K562 (cell line): ENCODE results near the gene TBXAS1. TPM values are rescaled to one million over a fixed set of nuclear protein-coding genes. Genes with fewer than 3 reads are reported as not detected.

Source experiments
- BHLHE40 ChIP-seq: IDR thresholded peaks from 2 replicates; pipeline ENCODE4 v1.6.1; 2011; ENCODE audit warnings: low read length, improper control_type of control experiment
- C11orf30 ChIP-seq: fragments of 450-650 bp; IDR thresholded peaks from 2 replicates; pipeline ENCODE4 v1.6.1; 2016; ENCODE audit warnings: low read depth, mild to moderate bottlenecking
- DIDO1 ChIP-seq: fragments of 450-650 bp; IDR thresholded peaks from 2 replicates; pipeline ENCODE4 v1.6.1; 2016; ENCODE audit warnings: low read depth, missing biosample characterization, missing genetic modification characterization
- EZH2 ChIP-seq: IDR thresholded peaks from 2 replicates; pipeline ENCODE4 v1.6.1; 2012; ENCODE audit warnings: low read depth, mild to moderate bottlenecking, inconsistent platforms, low read length, borderline replicate concordance
- MTA3 ChIP-seq: fragments of 450-650 bp; formaldehyde crosslinking; IDR thresholded peaks from 2 replicates; pipeline ENCODE4 v1.6.1; 2017; ENCODE audit warnings: mild to moderate bottlenecking, borderline replicate concordance
- NR1H2 ChIP-seq: sonication (generic); formaldehyde crosslinking; IDR thresholded peaks from 2 replicates; pipeline ENCODE4 v1.4.0; 2020; ENCODE audit warnings: mild to moderate bottlenecking, missing genetic modification reagents
- RAD21 ChIP-seq, 2 experiments: fragments of 250-450 bp in 1 of 2; fragments of 450-650 bp in 1 of 2; sonication (Bioruptor Pico) in 1 of 2; formaldehyde crosslinking in 1 of 2; IDR thresholded peaks in 1 of 2; conservative IDR thresholded peaks in 1 of 2; 2 replicates each; pipeline versions ENCODE4 v1.4.0 to v1.8.0; 2020 to 2022; ENCODE audit warnings: mild to moderate bottlenecking in 2 of 2, moderate library complexity in 1 of 2
- SP1 ChIP-seq: sonication (generic); formaldehyde crosslinking; IDR thresholded peaks from 2 replicates; pipeline ENCODE4 v1.8.1; 2022; ENCODE audit warnings: mild to moderate bottlenecking, missing genetic modification reagents
- TBP ChIP-seq: optimal IDR thresholded peaks from 2 replicates; pipeline ENCODE3; 2011; ENCODE audit warnings: low read depth, low read length, improper control_type of control experiment
- TCFL5 ChIP-seq: fragments of 250-450 bp; sonication (Bioruptor Pico); conservative IDR thresholded peaks from 2 replicates; pipeline ENCODE4 v1.6.1; 2021; ENCODE audit warnings: mild to moderate bottlenecking, moderate library complexity, matching md5 sums
- U2AF1 ChIP-seq: fragments of 200-400 bp; formaldehyde crosslinking; optimal IDR thresholded peaks from 2 replicates; pipeline ENCODE3; 2017; ENCODE audit warnings: mild to moderate bottlenecking, low read depth, low read length, moderate library complexity
- XRCC4 ChIP-seq: IDR thresholded peaks from one replicate; pipeline ENCODE4 v1.6.1; 2011; ENCODE audit not compliant: insufficient read depth, insufficient read length; ENCODE audit errors: extremely low read depth
- ZFP30 ChIP-seq: fragments of 250-450 bp; sonication (Bioruptor Pico); IDR thresholded peaks from 2 replicates; pipeline ENCODE4 v1.8.0; 2022; ENCODE audit warnings: moderate library complexity, mild to moderate bottlenecking, inconsistent platforms, borderline replicate concordance
- ZFX ChIP-seq: sonication (generic); formaldehyde crosslinking; IDR thresholded peaks from 2 replicates; pipeline ENCODE4 v1.8.0; 2022; ENCODE audit warnings: mild to moderate bottlenecking, missing genetic modification reagents, moderate library complexity
- ZSCAN32 ChIP-seq: fragments of 450-650 bp; formaldehyde crosslinking; IDR thresholded peaks from 2 replicates; pipeline ENCODE4 v1.4.0; 2020; ENCODE audit warnings: mild to moderate bottlenecking, moderate library complexity
- polyA plus RNA-seq, 8 experiments: library from polyadenylated mRNA; depleted of rRNA in 4 of 8; stranded (reverse) in 5 of 8; unstranded in 3 of 8; fragments of >200 nt; fragmentation: Nextera tagmentation in 2 of 8; fragmentation: Illumina TruSeq in 1 of 8; extraction: Ambion mirVana in 2 of 8; extraction: Trizol in 1 of 8; gene quantifications; 2 replicates each; pipeline versions ENCODE4 v1.2.1 to v1.2.3, GENCODE V29; 2011 to 2014; ENCODE audit warnings: inconsistent platforms in 1 of 8, missing spikeins in 1 of 8
- total RNA-seq, 7 experiments: library from RNA; depleted of rRNA in 6 of 7; stranded (reverse); fragments of >200 nt in 6 of 7; fragmentation: Illumina TruSeq in 2 of 7; extraction: Trizol in 2 of 7; gene quantifications; 2 replicates each; pipeline versions ENCODE4 v1.2.1 to v1.2.3, GENCODE V29; 2011 to 2021; ENCODE audit warnings: low replicate concordance in 1 of 7
- TF ChIP-seq, protein P1 (sequence below): IDR thresholded peaks from 2 replicates; pipeline ENCODE4 v1.6.1; 2012; ENCODE audit warnings: low read depth, low read length, improper control_type of control experiment, borderline replicate concordance
- TF ChIP-seq, protein P2 (sequence below): fragments of 450-650 bp; IDR thresholded peaks from 2 replicates; pipeline ENCODE4 v1.6.1; 2016; ENCODE audit warnings: borderline replicate concordance
- TF ChIP-seq, protein P3 (sequence below): sonication (generic); formaldehyde crosslinking; IDR thresholded peaks from 2 replicates; pipeline ENCODE4 v1.8.1; 2022; ENCODE audit warnings: missing genetic modification reagents
- TF ChIP-seq, protein P4 (sequence below), 2 experiments: IDR thresholded peaks; 2 replicates each; pipeline ENCODE4 v1.6.1; 2012; ENCODE audit warnings: improper control_type of control experiment in 2 of 2, low read depth in 2 of 2, low read length in 2 of 2, borderline replicate concordance in 1 of 2

The TBXAS1 gene
- total and polyA plus RNA-seq, 9 of the 15 experiments (the other 6 are each of a cell fraction or from before 2014, with no cell fraction given) = 1.1 to 8.3 (median 1.9) TPM

DNA sequence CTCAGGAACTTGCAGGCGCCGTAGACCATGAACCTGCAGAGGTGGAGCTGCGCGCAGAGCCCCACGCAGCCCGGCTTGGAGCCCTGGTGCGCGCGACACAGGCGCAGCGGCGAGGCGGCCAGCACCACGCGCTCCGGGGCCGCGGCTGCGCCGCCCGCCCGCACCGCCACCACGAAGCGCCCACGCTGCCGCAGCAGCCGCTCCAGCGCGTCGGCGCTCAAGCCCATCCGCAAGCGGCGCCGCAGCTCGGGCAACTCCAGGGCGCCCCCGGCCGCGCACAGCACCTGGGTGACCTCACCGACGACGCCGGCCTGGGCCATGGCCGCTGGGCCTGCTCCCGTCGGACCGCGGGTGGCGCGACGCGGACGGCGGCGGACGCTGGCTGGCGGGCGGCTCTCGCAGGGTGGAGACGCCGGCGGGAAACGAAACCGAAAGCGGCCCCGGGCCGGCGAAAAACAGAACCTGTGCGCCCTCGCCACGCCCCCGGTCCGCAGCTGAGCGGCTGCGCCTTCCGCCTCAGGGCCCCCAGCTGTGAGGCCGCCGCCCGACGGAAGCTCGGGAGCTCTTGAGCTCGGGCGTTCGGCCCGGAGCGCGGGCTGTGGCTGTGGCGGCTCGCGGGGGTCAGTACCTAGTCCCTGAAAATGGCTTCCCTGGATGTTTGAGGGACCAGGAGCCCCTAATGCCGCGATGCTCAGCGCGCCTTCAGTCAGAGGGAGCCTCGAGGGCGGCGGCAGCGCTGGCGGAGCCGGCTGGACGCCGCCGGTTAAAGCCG, 233.7 kb downstream of the TBXAS1 start, which contains the start of gene PARP12 (continued):
- TF ChIP-seq ZSCAN32 (CRISPR knock-in tag) (no peak), XRCC4 (no peak), TBP (no peak), MTA3 (peak; percentile 89; the same call in 1 of the 2 replicates), C11orf30 (no peak), EZH2 (no peak), DIDO1 (tag) (no peak), U2AF1 (no peak), ZFP30 (CRISPR knock-in tag) (no peak), BHLHE40 (peak; percentile 62), NR1H2 (no peak), TCFL5 (CRISPR knock-in tag) (no peak), RAD21 (CRISPR knock-in tag; conservative IDR thresholded peaks at IDR 0.05 in 1 of 2, IDR thresholded peaks at IDR 0.05 in 1 of 2) (no peak), SP1 (CRISPR knock-in tag) (peak; percentile 48; the same call in 1 of the 2 replicates), ZFX (CRISPR knock-in tag) (peak; percentile 97)
- TF ChIP-seq, protein P1, sequence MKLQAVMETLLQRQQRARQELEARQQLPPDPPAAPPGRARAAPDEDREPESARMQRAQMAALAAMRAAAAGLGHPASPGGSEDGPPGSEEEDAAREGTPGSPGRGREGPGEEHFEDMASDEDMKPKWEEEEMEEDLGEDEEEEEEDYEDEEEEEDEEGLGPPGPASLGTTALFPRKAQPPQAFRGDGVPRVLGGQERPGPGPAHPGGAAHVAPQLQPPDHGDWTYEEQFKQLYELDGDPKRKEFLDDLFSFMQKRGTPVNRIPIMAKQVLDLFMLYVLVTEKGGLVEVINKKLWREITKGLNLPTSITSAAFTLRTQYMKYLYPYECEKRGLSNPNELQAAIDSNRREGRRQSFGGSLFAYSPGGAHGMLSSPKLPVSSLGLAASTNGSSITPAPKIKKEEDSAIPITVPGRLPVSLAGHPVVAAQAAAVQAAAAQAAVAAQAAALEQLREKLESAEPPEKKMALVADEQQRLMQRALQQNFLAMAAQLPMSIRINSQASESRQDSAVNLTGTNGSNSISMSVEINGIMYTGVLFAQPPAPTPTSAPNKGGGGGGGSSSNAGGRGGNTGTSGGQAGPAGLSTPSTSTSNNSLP = no peak
- TF ChIP-seq, protein P2, sequence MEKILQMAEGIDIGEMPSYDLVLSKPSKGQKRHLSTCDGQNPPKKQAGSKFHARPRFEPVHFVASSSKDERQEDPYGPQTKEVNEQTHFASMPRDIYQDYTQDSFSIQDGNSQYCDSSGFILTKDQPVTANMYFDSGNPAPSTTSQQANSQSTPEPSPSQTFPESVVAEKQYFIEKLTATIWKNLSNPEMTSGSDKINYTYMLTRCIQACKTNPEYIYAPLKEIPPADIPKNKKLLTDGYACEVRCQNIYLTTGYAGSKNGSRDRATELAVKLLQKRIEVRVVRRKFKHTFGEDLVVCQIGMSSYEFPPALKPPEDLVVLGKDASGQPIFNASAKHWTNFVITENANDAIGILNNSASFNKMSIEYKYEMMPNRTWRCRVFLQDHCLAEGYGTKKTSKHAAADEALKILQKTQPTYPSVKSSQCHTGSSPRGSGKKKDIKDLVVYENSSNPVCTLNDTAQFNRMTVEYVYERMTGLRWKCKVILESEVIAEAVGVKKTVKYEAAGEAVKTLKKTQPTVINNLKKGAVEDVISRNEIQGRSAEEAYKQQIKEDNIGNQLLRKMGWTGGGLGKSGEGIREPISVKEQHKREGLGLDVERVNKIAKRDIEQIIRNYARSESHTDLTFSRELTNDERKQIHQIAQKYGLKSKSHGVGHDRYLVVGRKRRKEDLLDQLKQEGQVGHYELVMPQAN = peak; percentile 73; the same call in 1 of the 2 replicates
- TF ChIP-seq, protein P3, sequence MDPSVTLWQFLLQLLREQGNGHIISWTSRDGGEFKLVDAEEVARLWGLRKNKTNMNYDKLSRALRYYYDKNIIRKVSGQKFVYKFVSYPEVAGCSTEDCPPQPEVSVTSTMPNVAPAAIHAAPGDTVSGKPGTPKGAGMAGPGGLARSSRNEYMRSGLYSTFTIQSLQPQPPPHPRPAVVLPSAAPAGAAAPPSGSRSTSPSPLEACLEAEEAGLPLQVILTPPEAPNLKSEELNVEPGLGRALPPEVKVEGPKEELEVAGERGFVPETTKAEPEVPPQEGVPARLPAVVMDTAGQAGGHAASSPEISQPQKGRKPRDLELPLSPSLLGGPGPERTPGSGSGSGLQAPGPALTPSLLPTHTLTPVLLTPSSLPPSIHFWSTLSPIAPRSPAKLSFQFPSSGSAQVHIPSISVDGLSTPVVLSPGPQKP = peak; percentile 49; the same call in 1 of the 2 replicates
- TF ChIP-seq, protein P4, sequence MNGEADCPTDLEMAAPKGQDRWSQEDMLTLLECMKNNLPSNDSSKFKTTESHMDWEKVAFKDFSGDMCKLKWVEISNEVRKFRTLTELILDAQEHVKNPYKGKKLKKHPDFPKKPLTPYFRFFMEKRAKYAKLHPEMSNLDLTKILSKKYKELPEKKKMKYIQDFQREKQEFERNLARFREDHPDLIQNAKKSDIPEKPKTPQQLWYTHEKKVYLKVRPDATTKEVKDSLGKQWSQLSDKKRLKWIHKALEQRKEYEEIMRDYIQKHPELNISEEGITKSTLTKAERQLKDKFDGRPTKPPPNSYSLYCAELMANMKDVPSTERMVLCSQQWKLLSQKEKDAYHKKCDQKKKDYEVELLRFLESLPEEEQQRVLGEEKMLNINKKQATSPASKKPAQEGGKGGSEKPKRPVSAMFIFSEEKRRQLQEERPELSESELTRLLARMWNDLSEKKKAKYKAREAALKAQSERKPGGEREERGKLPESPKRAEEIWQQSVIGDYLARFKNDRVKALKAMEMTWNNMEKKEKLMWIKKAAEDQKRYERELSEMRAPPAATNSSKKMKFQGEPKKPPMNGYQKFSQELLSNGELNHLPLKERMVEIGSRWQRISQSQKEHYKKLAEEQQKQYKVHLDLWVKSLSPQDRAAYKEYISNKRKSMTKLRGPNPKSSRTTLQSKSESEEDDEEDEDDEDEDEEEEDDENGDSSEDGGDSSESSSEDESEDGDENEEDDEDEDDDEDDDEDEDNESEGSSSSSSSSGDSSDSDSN (IDR thresholded peaks at IDR 0.05; ENCODE audit: borderline replicate concordance in 1 of 2, low read depth in 2 of 2, low read length in 2 of 2) = peak in 1 of 2 experiments; percentile 97; a peak in 3 of 4 replicates
